Cardiac fibroblast (primary cell): ENCODE results near the gene GDF15.
"Not testable (repeated sequence)": the region's sequence is repeated elsewhere in the genome, so short reads cannot be mapped to it uniquely, and the experiment has no call there.

Experiments
- DNase-seq, 2 donors: peaks; one replicate each; pipeline versions ENCODE4 v3.0.0 to v3.0.0-alpha.2; 2010; ENCODE audit warnings: low read depth in 2 of 2
- H3K4me3 ChIP-seq, 2 donors: replicated peaks in 1 of 2; 1 replicate in 1 of 2; 2 replicates in 1 of 2; pipeline ENCODE4 v1.5.1; 2011; ENCODE audit warnings: low read depth in 2 of 2, low read length in 2 of 2, mild to moderate bottlenecking in 2 of 2, moderate library complexity in 1 of 2
- TF ChIP-seq, protein P1 (sequence below): IDR thresholded peaks from one replicate; pipeline ENCODE4 v1.5.1; 2011; ENCODE audit warnings: low read depth, mild to moderate bottlenecking, low read length, inconsistent platforms

Gene GDF15

GRCh38 chr19:18363787-18364186 is 22.2 kb upstream of the GDF15 start:
- TF ChIP-seq, protein P1, sequence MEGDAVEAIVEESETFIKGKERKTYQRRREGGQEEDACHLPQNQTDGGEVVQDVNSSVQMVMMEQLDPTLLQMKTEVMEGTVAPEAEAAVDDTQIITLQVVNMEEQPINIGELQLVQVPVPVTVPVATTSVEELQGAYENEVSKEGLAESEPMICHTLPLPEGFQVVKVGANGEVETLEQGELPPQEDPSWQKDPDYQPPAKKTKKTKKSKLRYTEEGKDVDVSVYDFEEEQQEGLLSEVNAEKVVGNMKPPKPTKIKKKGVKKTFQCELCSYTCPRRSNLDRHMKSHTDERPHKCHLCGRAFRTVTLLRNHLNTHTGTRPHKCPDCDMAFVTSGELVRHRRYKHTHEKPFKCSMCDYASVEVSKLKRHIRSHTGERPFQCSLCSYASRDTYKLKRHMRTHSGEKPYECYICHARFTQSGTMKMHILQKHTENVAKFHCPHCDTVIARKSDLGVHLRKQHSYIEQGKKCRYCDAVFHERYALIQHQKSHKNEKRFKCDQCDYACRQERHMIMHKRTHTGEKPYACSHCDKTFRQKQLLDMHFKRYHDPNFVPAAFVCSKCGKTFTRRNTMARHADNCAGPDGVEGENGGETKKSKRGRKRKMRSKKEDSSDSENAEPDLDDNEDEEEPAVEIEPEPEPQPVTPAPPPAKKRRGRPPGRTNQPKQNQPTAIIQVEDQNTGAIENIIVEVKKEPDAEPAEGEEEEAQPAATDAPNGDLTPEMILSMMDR: no peak
- DNase-seq: no peak
- no peak overlapping the region for H3K4me3 ChIP-seq

- DNase-seq, H3K4me3 ChIP-seq: not testable (repeated sequence)
Observed at GRCh38 chr19:18364277-18364825, 21.6 kb upstream of the GDF15 start.

GRCh38 chr19:18364826-18365528 is 21.0 kb upstream of the GDF15 start:
- peak; percentile 99 for DNase-seq
- TF ChIP-seq, protein P1: no peak

GRCh38 chr19:18366021-18366435 is 19.9 kb upstream of the GDF15 start:
- peak in 1 of 2 donors; percentile 77 for DNase-seq
- TF ChIP-seq, protein P1: no peak
- no peak overlapping the region for H3K4me3 ChIP-seq

More at GRCh38 chr19:18364826-18365528, 21.0 kb upstream of the GDF15 start:
- no peak overlapping the region for H3K4me3 ChIP-seq

GRCh38 chr19:18368504-18369222 is 17.3 kb upstream of the GDF15 start:
- TF ChIP-seq, protein P1: no peak
- DNase-seq: no peak

GRCh38 chr19:18373407-18373891 is 12.5 kb upstream of the GDF15 start:
- TF ChIP-seq, protein P1: no peak
- no peak overlapping the region for H3K4me3 ChIP-seq
- DNase-seq: no peak

More at GRCh38 chr19:18368504-18369222, 17.3 kb upstream of the GDF15 start:
- H3K4me3 ChIP-seq: no peak overlapping the region

GRCh38 chr19:18373892-18374629 is 11.9 kb upstream of the GDF15 start:
- peak; percentile 99 for DNase-seq
- TF ChIP-seq, protein P1: no peak
- H3K4me3 ChIP-seq: no peak overlapping the region
